Measurements from ENCODE around the gene TRIM61. TPM values are rescaled to one million over a fixed set of nuclear protein-coding genes. Genes with fewer than 3 reads are reported as not detected.
"Not testable (repeated sequence)": the region's sequence is repeated elsewhere in the genome, so short reads cannot be mapped to it uniquely, and the experiment has no call there.

The TRIM61 gene
- total RNA-seq (10 to 100 TPM in 1 of 9 donors, 1 to 10 TPM in 7, under 1 TPM in 1; 0.57 to 12.2 (median 2.9) TPM), polyA plus RNA-seq (1 to 10 TPM; 1.4 to 2.7 (median 1.5) TPM)
- long read RNA-seq, donor 1, partial matches to known transcripts, result 8 of 8 reads
- long read RNA-seq, donor 1, other reads (novel, unspliced or antisense), result 0 of 8 reads
- long read RNA-seq, donor 2, result 0 reads
- long read RNA-seq, donor 3, partial matches to known transcripts, result 8 of 8 reads
- long read RNA-seq, donor 3, other reads (novel, unspliced or antisense), result 0 of 8 reads
- long read RNA-seq, donor 4, partial matches to known transcripts, result 2 of 2 reads
- long read RNA-seq, donor 4, other reads (novel, unspliced or antisense), result 0 of 2 reads
- long read RNA-seq, donor 5, partial matches to known transcripts, result 2 of 3 reads
- long read RNA-seq, donor 5, other reads (novel, unspliced or antisense), result 1 of 3 reads
- long read RNA-seq, donor 6, partial matches to known transcripts, result 2 of 3 reads
- long read RNA-seq, donor 6, other reads (novel, unspliced or antisense), result 1 of 3 reads
- long read RNA-seq, donor 7, partial matches to known transcripts, result 9 of 9 reads
- long read RNA-seq, donor 7, other reads (novel, unspliced or antisense), result 0 of 9 reads
- long read RNA-seq, donor 8, partial matches to known transcripts, result 8 of 8 reads
- long read RNA-seq, donor 8, other reads (novel, unspliced or antisense), result 0 of 8 reads
- long read RNA-seq, donor 9, result 0 reads
- long read RNA-seq, donor 10, partial matches to known transcripts, result 6 of 6 reads
- long read RNA-seq, donor 10, other reads (novel, unspliced or antisense), result 0 of 6 reads

DNA sequence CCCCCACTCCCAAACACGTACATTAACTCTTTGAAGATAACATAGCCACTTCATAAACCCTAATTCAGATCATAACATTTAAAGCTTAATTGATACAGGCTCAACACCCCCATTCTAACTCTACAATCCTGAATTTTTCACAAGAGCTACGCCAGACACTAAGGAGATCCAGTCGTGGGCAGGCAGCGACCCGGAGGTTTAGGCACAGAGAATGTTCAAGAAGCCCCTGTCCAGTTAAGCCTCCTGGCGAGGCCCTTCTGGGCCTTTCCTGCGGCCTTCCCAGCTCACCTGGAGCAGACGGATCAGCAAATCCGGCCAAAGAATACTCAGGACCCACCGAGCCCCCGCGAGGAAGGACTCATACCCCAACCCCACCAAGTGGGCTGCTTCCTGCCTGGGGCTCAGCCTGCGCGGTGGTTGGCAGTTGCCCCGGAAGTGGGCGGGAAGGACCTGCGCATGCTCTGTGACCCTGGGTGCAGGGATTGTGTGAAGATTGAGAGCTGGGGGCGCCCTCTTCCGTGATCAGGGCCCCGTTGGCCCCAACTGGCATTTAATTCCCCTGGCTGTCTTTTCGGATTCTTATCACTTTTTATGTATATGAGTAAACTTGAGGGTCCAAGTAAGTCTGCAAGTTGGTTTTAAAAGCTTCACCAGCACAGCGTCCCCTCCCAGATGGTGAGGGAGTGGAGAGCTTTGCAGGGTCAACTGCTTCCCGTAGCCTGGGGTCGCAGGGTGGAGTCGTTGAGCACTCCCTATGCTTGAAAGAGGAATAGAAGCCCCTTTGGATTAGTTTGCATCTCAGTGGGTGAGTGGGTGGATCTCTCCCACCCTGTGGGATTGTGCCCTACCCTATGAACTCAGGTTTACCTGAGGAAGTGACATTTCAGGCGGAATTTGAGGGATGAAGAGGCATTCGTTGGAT lies at the start of gene TRIM61:
TRIM61 (minus strand) TSS at position 415 of the 922 bp plus-strand sequence. CDS start 7,655 bp downstream, outside the sequence.
- peak; percentile 54 to 81 (median 65) for DNase-seq
- peak within 1 kb of the TSS; percentile 1 to 69 (median 30) for H3K4me3 ChIP-seq
- intact Hi-C loops (cut with DNase I), result no loop called here
- no peaks in the 10 kb centered on the region for H3K27me3 ChIP-seq
- peak within 1 kb of the TSS in 1 of 5 donors; percentile 33 for H3K27ac ChIP-seq
- no peaks in the 10 kb centered on the region for H3K9me3 ChIP-seq (replicated peaks in 1 of 3)
- H3K36me3 ChIP-seq (replicated peaks in 1 of 2), result no peaks in the 10 kb centered on the region
- WGBS, 4 donors, result 7 to 20% (median 17%) methylated on average over 11 to 27 of the region's 27 CpGs
- TF ChIP-seq POLR2A (IDR thresholded peaks at IDR 0.05), result peak in 1 of 2 donors; percentile 10
- TF ChIP-seq, protein P1, sequence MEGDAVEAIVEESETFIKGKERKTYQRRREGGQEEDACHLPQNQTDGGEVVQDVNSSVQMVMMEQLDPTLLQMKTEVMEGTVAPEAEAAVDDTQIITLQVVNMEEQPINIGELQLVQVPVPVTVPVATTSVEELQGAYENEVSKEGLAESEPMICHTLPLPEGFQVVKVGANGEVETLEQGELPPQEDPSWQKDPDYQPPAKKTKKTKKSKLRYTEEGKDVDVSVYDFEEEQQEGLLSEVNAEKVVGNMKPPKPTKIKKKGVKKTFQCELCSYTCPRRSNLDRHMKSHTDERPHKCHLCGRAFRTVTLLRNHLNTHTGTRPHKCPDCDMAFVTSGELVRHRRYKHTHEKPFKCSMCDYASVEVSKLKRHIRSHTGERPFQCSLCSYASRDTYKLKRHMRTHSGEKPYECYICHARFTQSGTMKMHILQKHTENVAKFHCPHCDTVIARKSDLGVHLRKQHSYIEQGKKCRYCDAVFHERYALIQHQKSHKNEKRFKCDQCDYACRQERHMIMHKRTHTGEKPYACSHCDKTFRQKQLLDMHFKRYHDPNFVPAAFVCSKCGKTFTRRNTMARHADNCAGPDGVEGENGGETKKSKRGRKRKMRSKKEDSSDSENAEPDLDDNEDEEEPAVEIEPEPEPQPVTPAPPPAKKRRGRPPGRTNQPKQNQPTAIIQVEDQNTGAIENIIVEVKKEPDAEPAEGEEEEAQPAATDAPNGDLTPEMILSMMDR (IDR thresholded peaks at IDR 0.05), result no peak
- H3K4me1 ChIP-seq (replicated peaks in 1 of 2), result peaks cover 0 to 7% of the 10 kb centered on the region in 2 donors

DNA sequence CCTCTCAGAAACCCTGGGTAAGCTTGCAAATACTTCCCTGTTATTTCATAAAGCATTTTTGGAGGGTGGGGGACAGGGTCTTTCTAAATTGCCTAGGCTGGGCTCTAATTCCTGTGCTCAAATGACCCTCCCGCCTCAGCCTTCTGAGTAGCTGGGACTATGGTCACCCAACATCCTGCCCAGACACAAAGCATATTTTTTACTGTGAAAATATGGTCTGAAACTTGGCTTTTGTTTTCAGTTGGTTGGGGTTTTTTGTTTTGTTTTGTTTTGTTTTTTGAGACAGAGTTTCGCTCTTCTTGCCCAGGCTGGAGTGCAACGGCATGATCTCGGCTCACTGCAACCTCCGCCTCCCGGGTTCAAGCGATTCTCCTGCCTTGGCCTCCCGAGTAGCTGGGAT lies 48.3 kb upstream of the TRIM61 start:
- H3K9me3 ChIP-seq (replicated peaks in 1 of 3); DNase-seq; H3K4me3 ChIP-seq; H3K36me3 ChIP-seq (replicated peaks in 1 of 2); H3K4me1 ChIP-seq (replicated peaks in 1 of 2); intact Hi-C loops (cut with DNase I); H3K27me3 ChIP-seq; H3K27ac ChIP-seq: not testable (repeated sequence)
- WGBS, 4 donors, result 86 to 95% (median 90%) methylated on average over 8 of the region's 8 CpGs

DNA sequence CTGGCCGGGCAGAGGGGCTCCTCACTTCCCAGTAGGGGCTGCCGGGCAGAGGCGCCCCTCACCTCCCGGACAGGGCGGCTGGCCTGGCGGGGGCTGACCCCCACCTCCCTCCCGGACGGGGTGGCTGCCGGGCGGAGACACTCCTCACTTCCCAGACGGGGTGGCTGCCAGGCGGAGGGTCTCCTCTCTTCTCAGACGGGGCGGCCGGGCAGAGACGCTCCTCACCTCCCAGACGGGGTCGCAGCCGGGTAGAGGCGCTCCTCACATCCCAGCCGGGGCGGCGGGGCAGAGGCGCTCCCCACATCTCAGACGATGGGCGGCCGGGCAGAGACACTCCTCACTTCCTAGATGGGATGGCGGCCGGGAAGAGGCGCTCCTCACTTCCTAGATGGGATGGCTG lies 42.5 kb upstream of the TRIM61 start:
- H3K27me3 ChIP-seq; DNase-seq; H3K27ac ChIP-seq; H3K4me3 ChIP-seq; H3K36me3 ChIP-seq (replicated peaks in 1 of 2); H3K9me3 ChIP-seq (replicated peaks in 1 of 3); H3K4me1 ChIP-seq (replicated peaks in 1 of 2); intact Hi-C loops (cut with DNase I): not testable (repeated sequence)
- WGBS, 4 donors, result 92 to 100% (median 93%) methylated on average over 3 to 30 of the region's 30 CpGs; no CpG with 5 or more reads in 1 of the 4 donors

DNA sequence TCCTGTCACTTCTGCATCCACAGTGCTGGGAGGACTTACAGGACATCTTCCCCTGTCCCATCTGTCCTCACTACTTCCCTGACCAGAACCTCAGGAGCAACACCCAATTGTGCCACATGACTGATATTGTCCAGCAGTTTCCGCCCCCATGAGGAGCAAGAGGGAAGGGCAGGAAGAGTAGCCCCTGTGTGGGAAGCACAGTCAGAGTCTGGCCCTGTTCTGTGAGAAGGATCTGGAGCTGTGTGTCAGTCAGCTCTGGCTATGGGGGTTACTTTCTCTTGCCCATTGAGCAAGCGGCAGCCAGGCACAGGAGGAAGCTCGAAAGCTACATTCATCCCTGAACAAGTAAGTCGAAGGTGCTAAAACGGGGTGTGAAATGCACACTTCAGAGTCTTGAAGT lies 39.5 kb upstream of the TRIM61 start:
- Histone ChIP-seq H3K4me3 (no peak overlapping the region), H3K27me3 (no peaks in the 10 kb centered on the region), H3K36me3 (replicated peaks in 1 of 2) (no peaks in the 10 kb centered on the region), H3K4me1 (replicated peaks in 1 of 2) (no peaks in the 10 kb centered on the region), H3K9me3 (replicated peaks in 1 of 3) (no peaks in the 10 kb centered on the region), H3K27ac (no peak overlapping the region)
- no peak for DNase-seq
- intact Hi-C loops (cut with DNase I), result no loop called here
- TF ChIP-seq, protein P1 (IDR thresholded peaks at IDR 0.05), result no peak
- TF ChIP-seq POLR2A (IDR thresholded peaks at IDR 0.05), result no peak
- WGBS, 4 donors, result 51 to 58% (median 52%) methylated on average over 5 of the region's 5 CpGs
